NCI-H82 treated with DMSO at 0.1 percent for 48 hours (cell line): Measurements from ENCODE around the gene GRM7.

Experiments used
- DNase-seq: peaks from one replicate; lab custom pipeline; 2025; ENCODE audit not compliant: unreplicated experiment; lab: John Stamatoyannopoulos, UW

Gene GRM7

DNA sequence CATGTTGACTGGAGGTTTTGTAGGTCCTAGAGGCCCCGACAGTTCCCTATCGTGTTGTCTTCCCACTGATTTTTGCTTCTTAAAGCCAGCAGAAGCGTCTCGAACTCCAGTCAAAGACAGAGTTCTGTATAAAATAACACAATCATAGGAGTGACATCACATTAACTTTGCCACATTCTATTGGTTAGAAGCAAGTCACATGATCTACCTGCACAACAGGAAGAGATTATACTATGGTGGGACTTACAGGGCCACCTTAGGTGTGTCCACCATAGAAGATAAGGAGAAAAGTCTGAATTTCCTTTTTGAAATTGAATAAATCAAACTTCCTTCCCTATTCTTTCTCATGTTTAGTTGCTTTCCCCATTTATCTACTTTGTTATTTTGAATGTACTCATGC, 365.5 kb downstream of the GRM7 start:
- no peak for DNase-seq

DNA sequence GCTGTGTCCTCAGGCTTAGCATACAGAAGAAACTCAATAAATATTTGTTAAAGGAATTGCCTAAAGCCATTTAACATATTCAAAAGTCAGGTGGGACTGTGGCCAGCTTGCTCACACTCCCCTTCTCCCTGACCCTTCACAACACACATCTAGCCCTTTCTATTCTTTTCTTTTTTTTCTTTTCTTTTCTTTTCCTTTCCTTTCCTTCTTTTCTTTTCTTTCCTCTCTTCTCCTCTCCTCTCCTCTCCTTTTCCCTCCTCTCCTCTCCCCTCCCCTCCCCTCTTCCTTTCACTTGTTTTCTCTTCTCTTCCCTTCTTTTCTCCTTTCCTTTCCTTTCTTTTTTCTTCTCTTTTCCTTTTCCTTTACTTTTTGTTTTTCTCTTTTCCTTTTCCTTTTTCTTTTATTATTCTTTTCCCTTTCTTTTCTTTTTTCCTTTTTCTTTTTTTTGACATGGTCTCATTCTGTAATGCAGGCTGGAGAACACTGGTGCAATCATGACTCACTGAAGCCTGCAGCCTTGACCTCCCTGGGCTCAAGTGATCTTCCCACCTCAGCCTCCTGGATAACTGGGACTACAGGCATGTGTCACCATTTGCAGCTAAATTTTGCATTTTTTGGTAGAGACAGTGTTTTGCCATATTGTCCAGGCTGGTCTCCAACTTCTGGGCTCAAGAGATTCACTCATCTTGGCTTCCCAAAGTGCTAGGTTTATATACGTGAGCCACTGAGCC, 377.8 kb downstream of the GRM7 start:
- DNase-seq: no peak

DNA sequence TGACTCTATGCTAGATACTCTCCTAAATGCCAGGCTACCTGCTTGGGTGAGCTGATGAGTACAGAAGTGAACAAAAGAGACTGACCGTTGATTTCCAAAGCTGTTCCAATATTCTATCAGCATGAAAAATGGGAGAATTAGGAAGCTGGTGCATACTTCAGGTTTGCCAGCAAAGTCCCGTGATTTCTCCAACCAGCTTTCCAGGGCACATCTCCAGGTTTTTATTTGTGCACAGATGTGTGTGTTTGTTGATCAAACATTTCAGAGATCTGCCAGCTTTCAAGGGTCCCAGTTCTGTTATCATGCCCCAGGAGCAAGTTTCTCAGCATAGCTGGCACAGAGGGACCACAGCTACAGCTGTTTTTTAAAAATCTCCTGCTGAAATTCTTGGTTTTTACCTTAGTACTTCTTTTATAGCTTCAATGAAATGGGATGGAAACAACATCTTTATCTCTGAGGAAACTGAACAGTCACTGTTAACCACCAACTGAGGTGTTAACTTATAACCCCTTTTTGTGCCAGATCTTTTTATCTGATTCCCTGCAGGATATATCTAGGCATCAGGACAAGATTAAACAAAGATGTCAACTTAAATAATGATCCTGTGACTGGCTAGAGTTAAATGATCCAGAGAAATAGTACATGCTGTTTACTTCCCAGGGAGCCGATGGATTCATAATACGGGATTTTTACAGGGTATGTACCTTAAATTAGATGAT, 380.8 kb downstream of the GRM7 start:
- DNase-seq: no peak

DNA sequence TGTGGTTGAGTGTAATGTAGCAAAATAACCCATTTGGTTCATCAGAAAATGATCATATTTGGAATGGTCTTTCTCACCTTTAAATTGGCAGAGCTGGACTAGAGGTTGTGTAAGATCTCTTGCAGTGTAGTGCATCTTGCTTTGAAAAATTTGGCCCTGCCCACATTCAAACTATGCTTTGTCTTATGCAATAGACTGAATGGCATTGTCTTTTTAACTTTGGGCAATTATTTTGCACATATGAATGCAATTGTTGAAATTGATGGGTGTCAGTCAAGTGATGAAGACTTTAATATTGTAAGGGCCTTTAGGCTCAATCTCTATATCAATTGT, 381.4 kb downstream of the GRM7 start:
- DNase-seq: no peak

DNA sequence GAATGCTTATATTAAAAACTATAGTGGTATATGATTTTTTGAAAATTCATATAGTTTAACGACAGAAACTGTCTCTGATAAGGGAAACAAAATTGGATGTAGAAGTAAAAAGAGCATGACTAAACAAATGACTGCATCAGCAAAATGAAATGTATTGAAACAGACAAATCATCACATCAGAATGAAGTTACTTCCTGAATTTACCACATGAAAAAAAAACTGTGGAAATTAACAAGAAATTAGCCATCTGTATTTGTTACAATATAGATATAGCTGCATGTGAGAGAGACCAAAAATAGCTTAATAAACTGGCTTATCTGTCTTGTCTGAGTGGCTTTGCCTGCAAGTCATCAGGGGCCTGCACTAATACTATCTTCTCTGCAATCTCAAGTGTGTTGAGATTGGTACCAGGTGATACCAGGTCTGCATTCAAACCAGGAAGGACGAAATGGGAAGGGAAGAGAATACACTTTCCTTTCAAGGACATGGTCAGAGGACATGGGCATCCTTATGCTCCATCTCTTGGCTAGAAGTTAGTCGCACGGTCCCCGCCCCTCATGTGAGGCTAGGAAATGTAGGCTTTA, 388.7 kb downstream of the GRM7 start:
- DNase-seq: no peak

DNA sequence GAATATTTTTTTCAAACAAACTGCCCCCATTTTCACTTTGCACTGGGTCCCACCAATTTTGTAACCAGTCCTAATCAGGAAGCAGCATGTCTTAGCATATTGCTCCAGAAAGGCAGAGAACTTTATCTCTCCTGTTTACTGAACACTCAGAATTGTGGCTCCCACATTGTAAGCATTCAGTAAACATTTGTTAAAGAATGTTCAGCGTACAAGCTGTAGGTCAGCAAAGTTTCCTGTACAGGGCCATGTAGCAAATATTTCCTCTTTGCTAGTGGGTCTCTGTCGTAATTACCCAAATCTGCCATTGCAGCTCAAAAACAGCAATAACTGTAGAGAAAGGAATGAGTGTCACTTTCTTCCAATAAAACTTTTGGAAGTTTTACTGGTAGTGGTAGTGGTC, 393.3 kb downstream of the GRM7 start:
- no peak for DNase-seq

- no peak for DNase-seq
Measured at GRCh38 chr3:7260975-7261374, 400.1 kb downstream of the GRM7 start.

DNA sequence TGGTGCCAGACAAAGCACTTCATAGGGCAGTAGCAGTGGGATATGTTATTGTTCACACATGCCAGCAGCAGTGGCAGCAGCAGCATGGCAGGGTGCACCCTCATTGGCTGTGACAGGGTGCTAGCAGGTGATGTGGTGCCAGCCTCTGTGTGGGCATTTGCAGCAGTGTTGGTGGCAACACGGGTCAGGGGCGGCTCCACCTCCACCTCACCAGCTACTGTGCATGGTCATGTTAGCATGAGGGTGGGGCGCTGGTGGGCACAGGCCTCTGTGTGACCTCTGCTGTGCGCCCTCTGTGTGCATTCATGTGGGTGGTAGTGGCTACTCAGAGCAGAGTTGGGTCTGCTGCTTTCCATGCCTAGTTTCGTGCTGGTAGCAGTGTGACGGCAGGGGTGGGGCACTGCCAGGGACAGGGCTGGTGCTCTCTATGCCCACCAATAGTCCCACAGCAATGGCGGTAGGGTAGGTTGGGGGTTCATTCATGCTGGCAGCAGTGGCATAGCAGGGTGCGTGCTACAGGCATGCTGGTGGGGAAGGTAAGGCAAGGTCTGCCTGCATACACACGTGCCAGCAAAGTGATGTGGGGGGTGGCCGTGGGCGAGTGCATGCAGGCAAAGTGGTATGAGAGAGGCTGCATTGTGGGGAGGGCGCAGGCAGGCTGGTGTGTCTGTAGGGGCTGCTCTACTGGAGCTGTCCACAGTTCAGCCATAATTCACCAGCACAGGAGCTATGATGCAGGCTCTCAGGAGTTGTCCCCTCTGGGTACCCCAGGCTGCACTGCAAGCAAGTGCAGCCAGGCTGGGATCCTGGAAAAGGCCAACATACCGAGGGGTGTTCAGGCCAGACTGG, 402.7 kb downstream of the GRM7 start:
- DNase-seq: no peak

DNA sequence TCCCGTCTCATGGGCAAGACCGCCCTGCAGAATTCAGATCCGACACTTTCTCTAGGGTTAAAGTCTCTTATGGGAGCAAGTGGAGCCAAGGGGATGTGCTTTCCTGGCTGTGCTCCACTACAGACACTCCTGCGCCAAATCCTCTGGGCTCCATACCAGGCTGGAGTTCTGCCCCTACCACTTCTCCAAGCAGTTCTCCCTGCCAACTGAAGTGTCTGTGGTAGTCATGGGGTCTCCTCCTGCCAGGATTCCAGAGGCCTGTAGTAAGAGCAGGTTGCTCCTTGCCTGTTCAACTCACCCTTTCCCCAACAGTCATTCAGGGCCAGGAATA, 403.2 kb downstream of the GRM7 start:
- DNase-seq: no peak

DNA sequence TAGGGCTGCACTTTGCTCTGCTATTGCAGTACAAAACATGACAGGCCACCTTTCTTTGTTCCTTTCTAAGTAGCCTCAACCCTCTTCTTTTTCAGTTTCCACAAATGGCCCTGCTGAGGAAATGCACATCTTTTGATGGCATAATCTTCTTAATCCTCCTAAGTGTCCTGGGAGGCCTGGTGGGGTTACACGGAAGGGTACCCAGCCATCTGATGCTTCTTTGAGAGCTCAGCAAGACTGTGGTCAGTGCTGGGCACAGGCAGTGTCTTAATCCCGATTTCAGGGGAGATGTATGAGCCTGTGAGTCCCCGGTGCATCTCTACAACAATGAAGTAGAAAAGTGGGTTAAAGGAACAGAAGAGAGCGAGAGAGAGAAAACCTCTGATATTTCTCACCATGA, 404.8 kb downstream of the GRM7 start:
- DNase-seq: no peak

GRCh38 chr3:7266551-7266950, 405.6 kb downstream of the GRM7 start:
- DNase-seq: no peak

DNA sequence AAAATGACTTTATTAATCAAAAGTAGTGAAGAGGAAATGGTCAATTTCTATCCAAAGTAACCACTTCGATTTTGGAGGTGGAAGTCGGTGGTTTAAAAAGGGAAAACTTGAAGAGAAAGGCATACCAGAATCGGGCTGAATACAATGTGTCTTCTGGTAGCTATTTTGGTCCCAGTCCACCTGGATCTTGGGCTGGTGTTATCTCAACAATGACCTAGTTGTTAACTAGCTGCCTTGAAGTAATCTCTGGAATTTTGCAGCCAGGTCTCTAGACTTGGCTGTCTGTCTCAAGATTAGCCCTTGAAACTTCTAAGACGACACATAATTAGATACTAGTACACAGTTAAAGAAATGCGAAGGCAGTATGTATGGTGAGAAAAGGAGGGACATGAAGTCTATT, 409.8 kb downstream of the GRM7 start:
- no peak for DNase-seq

DNA sequence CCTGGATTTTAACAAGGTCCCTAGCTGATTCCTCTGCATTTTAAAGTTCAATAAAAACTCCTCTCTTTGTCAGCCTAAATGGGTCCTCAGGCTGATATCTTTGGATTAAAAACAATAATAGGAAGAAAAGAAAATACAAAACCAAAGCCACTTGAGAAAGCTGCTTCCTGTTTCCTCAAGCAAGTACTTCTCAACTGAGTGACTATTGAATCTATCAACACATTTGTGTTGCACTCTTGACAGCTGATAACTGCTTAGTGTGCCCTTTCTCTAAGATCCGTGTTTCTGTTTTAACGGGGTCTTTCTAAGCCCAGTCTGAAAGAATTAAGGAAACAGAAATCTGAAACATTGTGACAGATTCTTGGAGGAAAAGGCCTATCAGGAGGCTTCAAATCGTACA, 410.7 kb downstream of the GRM7 start:
- DNase-seq: no peak

- DNase-seq: no peak
Measured at GRCh38 chr3:7272203-7272602, 411.3 kb downstream of the GRM7 start.

GRCh38 chr3:7275396-7275795, 414.5 kb downstream of the GRM7 start:
- no peak for DNase-seq

GRCh38 chr3:7280318-7280717, 419.4 kb downstream of the GRM7 start:
- DNase-seq: no peak

DNA sequence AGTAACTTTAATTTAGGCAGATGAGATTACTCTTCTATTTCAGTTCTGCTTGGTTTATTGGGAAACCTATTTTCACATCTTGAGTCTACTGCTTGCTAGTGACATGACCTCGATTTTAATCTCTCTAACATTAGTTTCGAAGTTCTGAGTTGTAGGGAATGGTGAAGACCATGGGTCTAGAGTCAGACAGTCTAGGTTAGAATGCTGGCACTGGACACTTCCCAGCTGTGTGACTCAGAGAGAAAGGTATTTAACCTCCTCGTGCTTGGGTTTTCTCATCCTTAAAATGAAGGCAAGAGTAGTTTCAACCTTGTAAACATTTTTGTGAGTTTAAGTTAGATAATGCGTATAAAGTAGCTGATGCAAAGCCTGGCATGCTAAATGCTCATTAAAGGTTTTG, 422.1 kb downstream of the GRM7 start:
- DNase-seq: no peak

DNA sequence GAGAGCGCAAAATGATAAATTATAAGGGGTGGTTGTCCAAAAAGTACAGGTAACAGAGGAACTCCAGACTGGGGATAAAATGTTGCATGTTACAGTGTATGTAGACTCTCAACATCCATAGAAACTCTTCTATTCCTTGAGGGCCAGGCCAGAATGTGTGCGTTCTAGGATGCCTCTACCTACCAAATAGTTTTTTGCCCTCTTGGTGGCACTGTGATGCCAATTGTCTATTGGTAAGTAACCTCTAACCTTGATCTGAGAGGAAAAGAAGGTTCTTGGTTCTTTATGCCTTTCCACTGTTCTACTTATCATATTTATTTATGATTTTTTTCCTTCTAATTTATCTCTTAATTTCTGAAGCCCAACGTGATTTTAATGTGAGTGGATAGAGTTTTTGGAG, 424.6 kb downstream of the GRM7 start:
- no peak for DNase-seq

DNA sequence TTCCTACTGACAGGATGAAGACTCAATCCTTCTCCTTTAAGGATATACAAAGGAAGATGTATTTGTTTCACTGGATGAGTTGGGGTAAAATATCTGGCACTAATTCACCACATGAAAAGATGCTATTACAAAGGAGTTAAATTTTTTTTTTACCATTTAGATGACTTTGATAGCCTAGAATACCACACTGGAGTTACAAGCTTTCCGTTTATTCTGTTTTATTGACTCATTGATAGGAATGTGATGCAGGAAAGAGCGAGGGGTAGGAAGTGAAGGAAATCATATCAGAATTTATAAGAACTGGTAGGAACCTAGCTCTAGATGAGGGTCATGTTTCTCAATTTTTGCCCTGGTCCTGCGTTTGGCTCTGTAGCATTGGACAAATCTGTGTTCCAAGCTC, 427.2 kb downstream of the GRM7 start:
- no peak for DNase-seq

DNA sequence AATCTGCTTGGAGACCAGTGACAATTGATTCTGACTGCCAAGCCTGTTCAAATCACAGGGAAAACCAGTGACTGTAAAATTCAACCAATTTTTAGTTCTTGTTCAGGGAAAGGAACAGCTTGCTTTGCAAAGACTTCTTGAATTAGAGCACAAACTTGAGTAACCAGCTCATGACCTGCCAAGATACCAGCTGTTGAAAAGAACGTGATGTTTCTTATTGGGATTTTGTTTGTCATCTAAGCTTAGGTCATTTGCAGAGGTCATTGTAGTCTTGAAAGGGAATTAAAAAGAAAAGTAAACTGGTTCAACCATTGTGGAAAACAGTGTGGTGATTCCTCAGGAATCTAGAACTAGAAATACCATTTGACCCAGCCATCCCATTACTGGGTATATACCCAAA, 428.2 kb downstream of the GRM7 start:
- DNase-seq: no peak

GRCh38 chr3:7290077-7290825, 429.3 kb downstream of the GRM7 start:
- no peak for DNase-seq
